ENCODE data around the gene TRMO.
A peak's percentile ranks its signal among the peaks of the same experiment; 100 is the strongest.

Gene TRMO

DNA sequence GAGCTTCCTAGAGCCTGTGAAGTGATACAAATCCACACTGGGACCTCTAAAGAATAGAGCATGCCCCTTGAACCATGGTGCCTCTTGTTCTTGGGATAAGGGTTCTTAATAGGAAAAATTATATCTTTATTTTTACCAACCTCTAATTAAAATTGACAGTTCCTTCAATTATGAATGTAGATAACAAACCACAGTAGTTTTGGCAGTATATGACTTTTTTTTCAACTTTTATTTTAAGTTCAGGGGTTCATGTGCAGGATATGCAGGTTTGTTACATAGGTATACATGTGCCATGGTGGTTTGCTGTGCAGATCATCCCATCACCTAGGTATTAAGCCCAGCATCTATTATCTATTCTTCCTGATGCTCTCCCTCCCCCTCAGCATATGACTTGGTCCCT, 14.7 kb upstream of the TRMO start:
- no peak for DNase-seq

GRCh38 chr9:97935276-97935675, 13.0 kb upstream of the TRMO start:
- DNase-seq = no peak

- no peak for DNase-seq
These were observed 12.2 kb upstream of the TRMO start for GRCh38 chr9:97934321-97935115.

GRCh38 chr9:97933297-97933998, 11.1 kb upstream of the TRMO start:
- DNase-seq = no peak

GRCh38 chr9:97930972-97931371, 8.7 kb upstream of the TRMO start:
- no peak for DNase-seq

DNA sequence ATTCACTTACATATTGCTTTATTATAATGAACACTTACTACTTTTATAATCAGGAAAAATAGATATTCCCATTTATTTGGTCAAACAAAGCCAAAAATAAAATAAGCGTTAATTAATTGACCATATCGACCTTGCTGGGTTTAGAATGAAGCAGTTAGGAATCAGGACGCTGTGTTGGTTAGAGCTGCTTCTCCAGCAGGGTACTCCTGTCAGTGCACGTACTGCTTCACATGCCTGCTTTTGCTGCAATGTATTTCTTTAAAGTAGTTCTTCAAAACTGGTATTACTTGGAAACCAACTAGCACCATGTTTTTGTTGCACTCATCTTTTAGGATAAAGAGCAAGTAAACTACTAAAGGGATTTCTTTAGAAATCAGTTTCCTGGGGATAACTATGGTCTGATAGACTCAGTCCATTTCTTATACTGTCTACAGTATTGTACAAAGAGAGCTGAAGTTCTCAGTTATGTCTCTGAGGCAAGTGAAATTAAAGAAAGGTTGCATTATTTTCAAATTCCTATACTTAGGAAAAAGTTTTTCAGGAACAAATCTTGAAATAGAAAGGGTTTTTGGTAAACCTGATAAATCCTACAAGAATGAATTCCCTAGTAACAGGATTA, 6.8 kb upstream of the TRMO start:
- DNase-seq = no peak

DNA sequence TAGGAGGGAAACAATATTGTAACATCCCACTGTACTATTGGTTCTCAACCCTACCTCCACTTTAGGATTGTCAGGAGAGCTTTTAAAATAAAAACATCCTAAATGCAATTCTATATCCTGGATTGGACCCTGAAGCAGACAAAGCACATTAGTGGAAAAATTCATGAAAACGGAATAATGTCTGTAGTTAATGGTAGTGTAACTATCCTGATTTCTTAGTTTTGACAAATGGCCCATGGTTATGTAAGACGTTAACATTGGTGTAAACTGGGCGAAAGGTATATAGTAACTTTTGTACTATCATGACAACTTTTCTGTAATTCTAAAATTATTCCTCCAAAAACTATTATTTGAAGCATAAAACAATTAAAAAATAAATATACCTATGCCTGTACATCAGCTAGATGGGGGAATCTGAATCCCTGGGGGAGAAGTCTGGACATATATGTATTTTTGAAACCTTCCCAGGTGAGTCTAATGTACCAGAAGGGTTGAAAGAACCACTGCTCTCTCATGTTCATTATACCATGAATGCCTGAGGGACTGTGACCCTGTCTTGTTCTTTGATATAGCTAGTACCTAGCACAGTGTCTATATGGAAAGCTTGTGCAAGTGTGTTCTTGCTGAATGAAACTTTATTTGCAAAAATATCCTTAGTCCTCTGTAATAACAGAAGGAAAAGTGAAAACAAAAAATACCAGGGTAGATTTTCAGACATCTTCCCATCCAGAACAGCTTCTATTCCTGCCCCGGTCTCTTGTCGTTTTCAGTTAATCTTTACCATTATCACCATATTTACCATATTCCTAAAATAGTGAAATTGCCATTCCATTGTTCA, 3.4 kb upstream of the TRMO start:
- DNase-seq = no peak

DNA sequence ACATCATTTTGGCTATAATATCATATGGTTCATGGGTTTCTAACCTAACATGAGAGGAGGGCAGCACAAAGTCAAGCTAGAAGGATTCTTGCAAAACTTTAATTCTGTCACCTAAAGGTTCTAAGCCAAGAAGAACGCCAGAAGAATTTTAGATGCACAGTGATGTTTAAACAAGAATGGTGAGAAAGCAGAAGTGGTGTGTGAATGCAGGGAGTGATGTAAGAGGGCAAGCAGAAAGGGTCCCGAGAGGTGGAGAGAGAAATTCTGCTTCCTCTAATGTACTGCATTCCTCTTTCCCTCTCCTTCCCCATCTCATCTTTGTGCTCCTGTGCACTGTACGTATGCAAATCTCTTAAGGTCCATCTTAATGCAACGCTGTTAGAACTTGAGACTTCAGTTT, 2.1 kb upstream of the TRMO start:
- peak; percentile 26 for DNase-seq

DNA sequence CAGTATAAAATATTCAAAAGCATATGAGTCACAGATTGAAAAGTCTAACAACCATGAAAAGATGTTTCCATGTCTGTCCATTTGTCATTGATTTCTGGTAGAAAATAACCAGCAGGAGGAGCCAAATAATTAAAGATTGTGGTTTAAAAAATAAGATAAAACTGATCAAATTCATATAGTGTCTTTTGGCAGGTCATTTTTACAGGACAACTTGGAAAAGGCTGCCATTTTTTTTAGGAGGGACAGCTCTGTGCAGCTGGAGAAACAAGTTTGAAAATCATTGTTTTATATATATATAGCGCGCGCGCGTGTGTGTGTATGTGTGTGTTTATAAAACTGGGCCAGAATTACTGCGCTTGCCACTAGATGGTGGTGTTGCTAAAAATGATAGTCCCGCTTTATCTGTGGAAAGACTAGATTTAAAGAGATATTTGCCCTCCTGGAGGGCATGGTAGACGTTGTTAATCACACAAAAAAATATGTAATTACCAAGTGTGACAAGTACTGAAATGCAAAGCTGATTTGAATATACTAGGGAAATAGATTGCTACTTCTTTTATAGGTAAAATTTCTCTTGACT, 1.3 kb upstream of the TRMO start:
- DNase-seq = no peak

DNA sequence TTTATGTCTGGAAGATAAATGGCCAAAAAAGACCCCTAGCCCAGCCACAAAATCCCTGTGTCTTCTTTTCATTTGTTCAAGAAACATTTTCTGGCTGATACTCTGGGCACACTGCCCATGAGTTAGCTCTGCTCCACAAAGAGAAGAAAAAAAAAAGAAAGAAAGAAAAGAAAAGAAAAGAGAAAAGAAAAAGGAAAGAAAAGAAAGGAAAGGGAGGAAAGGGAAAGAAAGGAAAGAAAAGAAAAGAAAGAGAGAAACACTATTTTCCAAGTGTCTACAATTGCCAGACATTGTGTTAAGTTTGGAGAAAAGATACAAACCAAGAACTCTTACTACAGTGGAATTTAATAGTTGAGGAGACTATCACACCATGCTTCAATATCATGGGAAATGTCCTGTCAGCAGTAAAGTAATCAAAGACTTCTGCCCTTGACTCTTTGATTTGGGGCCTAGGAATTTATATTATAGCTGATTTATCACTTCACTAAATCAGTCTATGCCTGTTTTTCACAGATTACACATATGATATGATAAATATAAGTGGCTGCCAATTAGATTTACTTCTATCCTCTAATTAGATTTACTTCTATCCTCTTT, 3.0 kb downstream of the TRMO start:
- DNase-seq = no peak

DNA sequence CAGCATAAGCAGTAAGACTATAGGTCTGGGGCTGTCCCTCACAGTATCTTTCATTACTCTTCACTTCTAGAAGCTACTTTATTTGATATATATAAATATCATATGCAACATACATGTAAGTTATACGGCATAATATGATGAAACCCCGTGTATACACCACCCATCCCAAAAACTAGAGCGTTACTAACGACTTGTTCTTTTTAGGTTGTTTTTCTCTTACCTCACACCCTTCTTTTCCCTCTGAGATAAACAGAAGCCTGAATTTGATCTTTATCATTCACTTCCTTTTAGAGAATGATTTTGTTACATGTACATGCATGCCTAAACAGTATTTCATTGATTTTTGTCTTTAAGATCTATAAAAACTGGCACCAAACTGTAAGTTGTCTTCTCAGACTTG, 3.7 kb downstream of the TRMO start:
- no peak for DNase-seq

DNA sequence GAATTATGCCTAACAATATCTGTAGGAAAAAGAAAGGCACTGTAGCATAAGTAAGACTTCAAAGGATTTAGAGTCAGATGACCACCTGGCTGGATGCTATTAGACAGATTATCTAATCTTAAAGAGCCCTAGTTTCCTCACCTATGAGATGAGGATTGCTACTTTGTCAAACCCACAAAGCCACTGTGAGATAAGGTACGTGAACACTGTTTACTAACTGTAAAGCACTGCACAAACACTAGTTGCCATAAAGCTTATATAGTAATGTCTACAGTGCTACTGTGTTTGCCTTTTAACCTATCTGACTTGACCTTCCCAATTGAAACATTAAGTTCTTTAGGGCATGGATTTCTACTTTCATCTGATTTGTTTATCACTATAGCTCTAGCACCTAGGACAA, 10.3 kb downstream of the TRMO start:
- no peak for DNase-seq

- DNase-seq = no peak
These were observed 10.8 kb downstream of the TRMO start for GRCh38 chr9:97911528-97911927.

GRCh38 chr9:97910357-97910756, 11.9 kb downstream of the TRMO start:
- no peak for DNase-seq

- peak; percentile 38 for DNase-seq
These were observed 13.6 kb downstream of the TRMO start for GRCh38 chr9:97908705-97909104.

- no peak for DNase-seq
These were observed 14.7 kb downstream of the TRMO start for GRCh38 chr9:97907632-97908031.

- DNase-seq = no peak
These were observed 15.3 kb downstream of the TRMO start for GRCh38 chr9:97907046-97907445.

GRCh38 chr9:97906236-97906831, 16.0 kb downstream of the TRMO start:
- peak; percentile 31 for DNase-seq

DNA sequence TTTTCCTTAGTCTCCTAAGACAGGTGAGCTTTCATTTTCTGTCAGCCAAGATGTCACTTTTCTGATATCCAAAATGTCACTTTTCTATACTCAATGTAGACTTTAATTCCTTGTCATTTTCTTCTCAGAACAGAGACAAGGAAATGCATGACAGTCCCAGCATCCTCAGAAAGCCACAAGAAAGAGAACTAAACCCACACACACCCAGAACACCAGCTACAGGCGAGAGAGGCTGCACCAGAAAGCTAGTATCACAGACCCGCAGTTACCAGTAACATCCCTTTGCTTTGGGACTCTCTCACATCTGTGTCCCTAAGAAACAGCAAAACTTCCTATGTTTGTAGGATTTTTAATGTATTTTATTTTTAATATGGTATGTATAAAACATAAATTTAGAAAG, 17.1 kb downstream of the TRMO start:
- no peak for DNase-seq

DNA sequence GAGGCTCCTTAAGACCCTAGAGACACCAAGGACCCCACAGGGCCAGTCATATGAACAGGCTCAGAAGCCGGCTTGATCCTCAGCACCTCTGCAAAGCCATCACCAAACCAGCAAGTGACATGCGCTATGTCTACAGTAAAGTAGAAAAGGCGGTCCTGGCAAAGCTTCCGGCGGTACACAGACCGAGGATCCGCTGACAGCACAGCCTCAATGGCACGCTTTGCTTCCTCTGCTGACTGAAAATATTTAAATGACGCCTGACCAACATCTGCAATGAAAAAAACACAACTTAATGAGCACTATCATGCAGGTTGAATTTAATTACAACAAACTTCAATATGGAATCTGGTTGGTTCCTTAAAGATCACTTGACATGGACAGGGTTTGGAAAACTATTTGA, 17.6 kb downstream of the TRMO start:
- no peak for DNase-seq

DNA sequence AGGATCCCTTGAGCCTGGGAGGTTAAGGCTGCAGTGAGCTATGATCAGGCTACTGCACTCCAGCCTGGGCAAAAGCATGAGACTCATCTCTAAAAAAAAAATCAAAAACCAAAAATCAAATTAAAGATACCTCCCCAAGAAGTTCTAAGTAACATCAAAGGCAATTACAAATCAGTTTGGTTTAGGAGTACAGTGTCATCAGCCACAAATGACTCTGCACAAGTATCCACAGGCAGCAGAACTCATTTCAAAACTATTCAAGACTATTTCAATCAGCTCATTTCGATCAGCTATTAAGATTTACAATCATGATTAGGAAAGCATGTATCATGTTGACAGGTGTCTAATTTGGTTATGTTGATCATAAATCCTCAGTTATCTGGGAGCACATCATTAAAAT, 19.1 kb downstream of the TRMO start:
- DNase-seq = no peak

Data from SIG-M5 (cell line).